Glomerular visceral epithelial cell (primary cell): ENCODE results near the gene N4BP3.
"Not testable (repeated sequence)": the region's sequence is repeated elsewhere in the genome, so short reads cannot be mapped to it uniquely, and the experiment has no call there.

ENCODE experiments used
- DNase-seq: peaks from one replicate; pipeline ENCODE4 v3.0.0-alpha.2; 2016; ENCODE audit errors: extremely low spot score

The N4BP3 gene, protein sequence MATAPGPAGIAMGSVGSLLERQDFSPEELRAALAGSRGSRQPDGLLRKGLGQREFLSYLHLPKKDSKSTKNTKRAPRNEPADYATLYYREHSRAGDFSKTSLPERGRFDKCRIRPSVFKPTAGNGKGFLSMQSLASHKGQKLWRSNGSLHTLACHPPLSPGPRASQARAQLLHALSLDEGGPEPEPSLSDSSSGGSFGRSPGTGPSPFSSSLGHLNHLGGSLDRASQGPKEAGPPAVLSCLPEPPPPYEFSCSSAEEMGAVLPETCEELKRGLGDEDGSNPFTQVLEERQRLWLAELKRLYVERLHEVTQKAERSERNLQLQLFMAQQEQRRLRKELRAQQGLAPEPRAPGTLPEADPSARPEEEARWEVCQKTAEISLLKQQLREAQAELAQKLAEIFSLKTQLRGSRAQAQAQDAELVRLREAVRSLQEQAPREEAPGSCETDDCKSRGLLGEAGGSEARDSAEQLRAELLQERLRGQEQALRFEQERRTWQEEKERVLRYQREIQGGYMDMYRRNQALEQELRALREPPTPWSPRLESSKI

DNA sequence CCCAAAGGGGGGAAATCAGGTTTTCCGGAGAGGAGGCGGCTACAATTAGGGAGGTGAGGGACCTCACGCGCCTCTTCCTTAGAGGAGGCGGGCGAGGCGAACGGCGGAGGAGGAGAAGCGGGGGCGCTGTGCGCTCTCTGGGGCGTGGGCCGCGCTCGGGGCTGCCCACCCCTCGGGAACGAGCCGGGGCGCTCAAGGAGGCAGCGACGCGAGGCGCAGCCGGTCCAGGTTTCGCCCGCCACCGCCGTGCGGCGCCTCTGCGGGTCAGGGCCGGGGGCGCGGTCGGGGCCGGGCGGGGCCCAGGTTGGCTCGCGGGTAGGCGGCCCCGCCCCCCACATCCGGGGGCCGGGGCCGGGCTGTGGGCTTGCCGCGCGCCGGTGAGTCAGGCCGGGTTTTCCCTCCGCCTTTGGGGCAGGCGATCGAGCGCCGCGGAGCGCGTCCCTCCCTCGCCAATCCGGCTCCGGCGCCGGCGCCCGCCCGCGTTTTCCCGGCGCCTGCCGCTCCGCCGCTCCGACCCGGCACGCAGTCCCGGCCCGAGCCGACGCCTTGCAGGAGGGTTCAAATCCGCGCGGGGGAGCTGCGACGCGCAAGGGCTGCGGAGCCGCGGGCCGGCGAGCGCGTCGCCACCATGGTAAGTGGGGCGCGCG is at the start of gene N4BP3:
Gene N4BP3, plus strand, starts transcription at position 392 of the 647 bp plus-strand sequence. CDS start 6,052 bp downstream, outside the sequence.
- peak; percentile 85 for DNase-seq

DNA sequence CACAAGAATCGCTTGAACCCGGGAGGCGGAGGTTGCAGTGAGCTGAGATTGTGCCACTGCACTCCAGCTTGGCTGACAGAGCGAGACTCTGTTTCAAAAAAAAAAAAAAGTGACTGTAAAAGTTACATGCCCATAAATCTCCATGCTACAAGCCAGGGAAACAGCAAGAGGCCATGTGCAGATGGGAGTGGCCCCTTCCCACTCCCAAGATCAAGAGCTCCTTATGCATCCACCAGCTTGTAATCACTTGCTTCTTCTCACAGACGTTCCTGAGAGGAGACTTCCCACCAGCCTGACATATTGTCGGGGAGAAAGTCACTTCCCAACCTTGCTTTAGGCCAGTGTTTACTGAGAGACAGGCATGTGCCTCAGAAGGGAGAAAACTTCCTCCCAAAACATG is 45.6 kb upstream of the N4BP3 start:
- DNase-seq: no peak

DNA sequence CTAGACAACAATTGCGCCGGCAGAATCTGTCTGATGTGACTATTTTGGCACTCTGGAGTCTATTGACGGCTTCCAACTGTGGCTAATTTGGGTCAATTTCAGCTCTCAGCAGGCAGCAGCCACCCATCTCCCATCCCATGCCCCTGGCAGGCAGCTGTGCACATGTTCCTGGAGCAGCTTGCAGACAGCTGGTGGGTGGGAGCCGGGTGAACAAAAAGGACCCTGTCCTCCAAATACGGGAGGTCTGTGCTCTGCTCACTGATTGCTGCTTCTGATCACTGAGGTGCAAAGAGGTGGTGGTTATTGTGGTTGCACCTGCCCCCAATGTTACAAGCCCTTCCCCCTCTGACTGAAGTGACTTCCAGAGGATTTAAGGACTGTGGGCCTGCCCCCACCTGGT is 45.0 kb upstream of the N4BP3 start:
- no peak for DNase-seq

DNA sequence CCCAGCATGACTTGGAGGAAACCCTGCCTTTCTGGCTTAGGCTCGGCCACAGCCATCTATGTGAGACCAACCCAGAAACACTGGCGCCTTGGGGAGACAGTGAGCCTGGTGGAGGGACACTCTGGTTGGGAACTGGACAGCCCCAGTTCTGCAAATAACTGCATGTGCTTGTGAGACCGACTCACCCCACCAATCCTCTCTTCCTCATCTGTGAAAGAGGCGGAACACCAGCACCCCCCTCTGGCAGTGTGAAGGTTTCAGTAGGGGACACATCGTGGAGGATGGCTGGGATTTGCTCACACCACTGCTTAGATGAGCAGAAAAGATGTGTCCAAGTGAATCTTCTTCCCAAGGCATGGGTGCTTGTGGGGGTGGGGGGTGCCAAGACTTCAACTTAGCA is 43.4 kb upstream of the N4BP3 start:
- peak; percentile 15 for DNase-seq

DNA sequence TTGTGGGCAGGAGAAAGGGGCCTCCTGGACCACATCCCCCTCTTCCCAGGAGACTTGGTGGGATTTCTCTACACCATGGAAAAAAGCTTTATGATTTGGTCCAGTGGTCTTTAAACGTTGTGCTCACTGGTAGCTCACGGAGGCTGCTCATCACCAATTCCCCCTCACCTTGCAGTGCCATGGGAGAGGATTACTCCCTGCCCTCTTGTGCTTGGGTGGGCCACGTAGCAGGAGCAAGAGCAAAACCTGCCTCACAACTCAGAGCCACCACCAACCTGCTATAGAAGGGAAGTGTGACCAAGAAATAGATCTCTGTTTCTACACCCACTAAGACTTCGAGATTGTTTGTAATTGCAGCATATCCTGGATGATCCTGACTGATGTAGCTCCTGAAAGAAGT is 42.2 kb upstream of the N4BP3 start:
- no peak for DNase-seq

DNA sequence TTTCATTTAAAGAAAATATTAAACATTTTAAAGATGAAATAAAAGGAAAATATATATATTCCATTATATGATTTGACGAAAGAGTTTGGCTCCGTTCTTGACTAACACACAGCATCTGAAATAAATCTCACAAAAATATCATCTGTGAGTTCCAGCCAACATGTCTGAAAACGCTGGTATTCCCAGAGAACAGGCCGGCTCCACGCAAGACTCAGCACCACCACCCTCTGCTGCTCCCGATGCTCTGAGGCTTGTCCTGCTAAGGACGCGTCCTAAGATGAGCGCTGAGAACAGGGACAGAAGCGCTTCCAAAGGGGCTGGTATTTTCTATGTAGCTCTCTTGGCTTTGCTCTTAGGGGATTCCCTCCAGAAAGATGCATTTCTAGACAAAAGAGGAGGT is 40.6 kb upstream of the N4BP3 start:
- no peak for DNase-seq

DNA sequence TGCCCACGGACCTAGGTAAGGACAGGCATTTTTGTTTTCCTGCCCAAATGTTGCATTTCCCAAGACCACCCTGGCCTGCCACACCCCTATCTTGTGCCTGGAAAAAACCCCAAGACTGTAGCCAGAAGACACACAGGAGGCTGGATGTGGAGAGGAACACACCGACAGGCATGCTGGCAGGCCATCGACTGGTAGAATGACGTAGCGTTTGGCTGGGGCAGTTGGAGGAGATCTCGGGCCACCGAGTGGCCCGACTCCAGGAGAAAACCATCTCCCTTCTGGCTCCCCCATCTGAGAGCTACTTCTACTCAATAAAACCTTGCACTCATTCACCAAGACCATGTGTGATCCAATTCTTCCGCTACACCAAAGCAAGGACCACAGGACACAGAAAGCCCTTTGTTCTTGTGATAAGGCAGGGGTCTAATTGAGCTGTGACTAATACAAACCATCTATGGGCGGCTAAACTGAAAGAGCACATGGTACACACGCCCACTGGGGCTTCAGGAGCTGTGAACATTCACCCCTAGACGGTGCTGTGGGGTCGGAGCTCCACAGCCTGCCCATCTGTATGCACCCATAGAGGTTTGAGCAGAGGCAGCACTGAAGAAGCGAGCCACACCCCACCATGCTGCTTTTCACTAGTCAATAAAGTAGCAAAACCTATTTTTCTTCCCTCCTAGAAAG is 38.9 kb upstream of the N4BP3 start:
- no peak for DNase-seq

DNA sequence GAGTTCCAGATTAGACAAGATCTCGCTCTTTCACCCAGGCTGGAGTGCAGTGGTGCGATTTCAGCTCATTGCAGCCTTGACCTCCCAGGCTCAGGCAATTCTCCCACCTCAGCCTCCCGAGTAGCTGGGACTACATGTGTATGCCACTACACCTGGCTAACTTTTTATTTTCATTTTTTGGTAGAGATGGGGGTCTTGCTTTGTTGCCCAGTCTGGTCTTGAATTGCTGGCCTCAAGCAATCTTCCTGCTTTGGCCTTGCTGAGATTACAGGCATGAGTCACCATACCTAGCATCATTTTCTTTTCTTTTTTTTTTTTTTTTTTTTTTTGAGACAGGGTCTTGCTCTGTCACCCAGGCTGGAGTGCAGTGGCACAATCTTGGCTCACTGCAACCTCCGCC is 36.4 kb upstream of the N4BP3 start:
- not testable (repeated sequence) for DNase-seq

DNA sequence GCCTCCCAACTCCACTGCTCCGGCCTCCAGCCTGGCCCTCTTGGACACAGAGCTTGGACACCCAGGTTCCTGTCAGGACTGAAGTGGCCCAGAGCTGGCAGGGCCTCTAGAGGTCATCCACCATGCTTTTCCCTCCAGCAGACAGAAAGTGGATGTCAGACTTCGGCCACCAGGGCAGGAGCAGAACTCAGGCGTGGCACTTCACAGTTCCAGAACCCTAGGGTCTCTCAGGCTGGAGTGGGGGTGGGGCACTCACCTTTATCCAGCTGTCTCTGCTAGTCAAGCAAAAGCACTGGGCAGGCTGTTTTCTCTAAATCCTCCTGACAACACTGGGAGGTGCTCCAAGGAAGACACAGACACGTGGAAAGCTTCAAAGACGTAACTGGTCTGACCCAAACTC is 35.6 kb upstream of the N4BP3 start:
- DNase-seq: no peak

DNA sequence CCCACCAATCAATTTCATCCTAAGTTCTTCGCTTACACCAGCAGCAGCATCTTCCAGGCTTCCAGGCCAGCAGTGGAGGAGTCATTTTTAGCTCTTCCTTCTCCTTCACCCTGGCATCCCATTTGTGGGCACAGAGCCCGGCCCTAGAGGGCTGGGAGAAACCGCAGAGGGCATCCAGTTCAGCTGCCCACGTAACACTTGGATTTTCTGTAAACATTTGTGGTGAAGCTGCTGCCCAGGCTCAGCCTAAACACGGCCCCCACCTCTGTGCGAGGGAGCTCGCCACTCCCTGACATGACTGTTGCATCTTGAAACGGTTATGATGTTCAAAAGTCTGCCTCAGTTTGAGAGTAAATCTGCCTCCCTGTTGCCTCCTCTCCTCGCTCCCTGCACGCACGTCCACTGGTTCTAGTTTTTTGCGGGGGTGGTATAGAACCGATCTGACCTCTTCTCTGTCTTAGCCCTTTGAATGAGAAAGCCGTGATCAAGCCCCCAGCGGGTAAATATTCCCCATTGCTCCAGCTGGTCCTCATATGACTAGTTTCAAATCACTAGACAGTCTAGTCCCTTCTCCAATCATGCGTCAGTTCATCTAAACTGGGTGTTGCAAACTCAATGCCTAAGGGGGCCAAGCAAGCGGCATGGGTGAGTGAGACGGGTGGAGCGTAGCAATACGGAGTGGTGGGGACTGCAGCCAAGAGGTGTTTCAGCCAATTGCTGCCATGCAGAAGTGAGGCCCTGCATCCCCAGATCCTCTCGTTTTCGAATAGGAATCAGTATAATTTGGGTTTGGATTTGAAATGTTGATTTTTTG is 34.9 kb upstream of the N4BP3 start:
- DNase-seq: peak; percentile 78

DNA sequence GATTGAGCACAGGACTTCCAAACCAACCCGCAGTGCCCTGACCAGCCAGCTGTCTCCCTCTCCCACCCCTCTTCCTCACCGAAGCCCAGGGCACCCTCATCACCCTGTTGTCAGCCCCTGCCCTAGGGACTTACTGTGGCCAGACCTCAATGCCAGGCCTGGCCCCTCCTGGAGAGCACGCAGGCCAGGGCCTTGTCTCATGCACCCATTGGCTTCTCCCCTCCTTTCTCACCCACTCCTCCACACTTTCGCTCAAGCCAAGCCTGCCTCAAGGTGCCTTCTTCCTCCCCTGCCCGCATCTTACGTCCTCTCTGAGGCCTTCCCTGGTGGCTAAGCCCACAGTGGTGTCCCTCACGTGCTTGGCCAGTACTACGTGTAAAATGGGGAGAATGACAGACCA is 33.3 kb upstream of the N4BP3 start:
- no peak for DNase-seq

DNA sequence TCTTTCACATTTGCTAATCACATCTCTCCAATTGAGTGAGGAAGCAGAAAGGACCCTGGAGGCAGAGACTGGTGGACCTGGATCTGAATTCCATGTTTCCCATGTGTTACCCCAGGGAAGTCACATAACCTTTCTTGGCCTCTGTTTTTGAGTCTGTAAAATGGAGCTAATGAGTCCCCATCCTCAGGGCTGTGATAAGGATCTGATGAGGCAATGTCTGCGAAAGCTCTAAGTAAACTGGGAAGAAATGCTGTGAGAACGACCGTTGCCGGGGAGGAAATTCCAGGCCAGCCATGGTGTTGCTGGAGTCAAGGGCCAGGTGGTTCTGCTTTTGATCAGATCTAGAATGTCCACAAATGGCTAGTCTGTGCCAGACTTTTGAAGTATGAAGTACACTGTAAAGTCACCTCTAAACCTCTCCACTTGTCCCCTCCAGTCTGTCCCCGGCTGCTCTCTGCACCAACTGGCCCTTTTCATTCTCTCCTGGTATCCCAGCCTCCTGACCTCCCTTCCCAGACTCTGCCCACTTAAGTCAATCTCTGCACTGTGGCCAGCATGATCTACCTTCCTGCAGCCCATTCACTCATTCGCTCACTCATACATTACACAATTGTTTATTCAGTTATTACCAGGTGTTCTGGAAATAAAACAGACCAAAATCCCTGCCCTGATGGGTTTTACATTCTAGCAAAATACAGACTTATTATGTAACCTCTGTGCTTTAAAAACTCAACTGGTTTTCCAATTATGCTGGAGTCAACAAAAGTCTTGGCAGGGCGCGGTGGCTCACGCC is 32.5 kb upstream of the N4BP3 start:
- no peak for DNase-seq

DNA sequence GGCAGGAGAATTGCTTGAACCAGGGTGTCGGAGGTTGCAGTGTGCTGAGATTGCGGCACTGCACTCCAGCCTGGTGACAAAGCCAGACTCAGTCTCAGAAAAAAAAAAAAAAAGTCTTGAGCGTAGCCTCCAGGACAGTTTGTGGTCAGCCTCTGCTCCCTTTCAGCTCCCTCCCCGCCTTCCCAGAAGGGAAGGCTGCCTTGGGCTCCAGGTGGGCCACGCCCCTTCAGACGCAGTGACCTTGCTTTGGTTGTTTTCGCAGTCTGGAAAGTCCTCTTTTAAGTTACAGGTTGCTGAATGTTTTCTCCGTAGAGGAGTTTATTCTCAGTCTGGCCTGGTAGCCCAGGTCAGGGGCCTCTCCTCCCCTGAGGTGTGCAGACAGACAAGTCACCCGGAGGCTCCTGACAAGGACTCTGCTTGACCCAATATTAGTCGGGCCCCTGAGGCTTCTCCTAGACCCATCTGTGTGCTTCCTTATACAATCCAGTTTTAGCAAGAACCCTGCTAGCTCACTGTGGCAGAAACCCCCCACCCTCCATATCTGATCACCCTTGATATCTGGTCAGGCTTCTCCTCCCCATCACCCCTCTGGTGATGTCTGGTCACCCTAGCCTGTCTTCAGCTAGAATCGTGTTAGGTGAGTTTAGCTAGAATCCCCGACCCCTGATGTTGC is 31.6 kb upstream of the N4BP3 start:
- no peak for DNase-seq

DNA sequence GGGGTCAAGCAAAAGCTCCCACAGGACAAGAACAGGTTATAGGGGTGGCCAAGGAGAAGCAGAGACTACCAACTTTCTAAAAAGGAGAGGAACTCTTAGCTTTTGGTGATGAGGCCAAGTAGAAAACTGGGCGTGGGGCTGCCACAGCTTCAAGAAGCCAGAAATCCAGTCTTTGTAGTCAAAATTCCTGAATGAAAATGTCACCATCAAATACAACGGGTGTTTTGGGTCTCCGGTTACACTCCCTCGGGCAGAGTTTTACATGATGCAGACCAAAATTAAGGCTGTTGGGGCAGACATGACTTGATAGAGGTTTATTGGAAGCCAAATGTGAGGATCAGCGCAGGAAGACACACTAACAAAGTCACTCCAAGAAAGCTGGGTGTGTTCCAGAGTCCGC is 29.4 kb upstream of the N4BP3 start:
- no peak for DNase-seq

DNA sequence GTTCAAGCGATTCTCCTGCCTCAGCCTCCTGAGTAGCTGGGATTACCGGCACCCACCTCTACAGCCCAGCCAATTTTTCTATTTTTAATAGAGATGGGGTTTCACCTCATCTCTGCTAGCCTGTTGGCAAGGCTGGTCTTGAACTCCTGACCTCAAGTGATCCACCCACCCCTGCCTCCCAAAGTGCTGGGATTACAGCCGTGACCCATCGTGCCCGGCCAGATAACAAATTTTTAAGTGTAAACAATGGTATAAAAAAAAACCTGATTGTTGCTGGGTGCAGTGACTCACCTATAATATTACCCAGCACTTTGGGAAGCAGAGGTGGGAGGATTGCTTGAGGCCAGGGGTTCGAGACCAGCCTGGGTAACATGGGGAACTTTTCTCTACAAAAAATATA is 28.0 kb upstream of the N4BP3 start:
- no peak for DNase-seq

DNA sequence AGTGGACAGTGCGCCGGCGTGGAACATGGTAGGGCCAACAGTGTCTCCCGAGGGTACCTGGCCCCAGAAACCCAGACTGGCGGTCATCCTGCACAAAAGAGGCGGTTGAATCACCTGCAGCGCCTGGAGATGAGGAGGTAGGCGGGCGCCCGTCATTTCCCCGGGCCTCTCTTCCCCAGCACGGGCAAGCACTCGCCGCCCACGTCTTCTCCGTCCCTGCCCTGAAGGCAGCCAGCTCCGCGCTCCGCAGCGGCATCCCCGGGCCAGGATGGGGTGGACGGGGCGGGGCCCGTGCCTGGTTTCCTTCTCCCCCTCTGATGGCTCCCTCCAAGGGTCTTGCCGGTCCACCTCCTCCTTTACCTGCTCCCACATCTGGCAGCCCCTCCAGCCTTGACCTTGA is 27.1 kb upstream of the N4BP3 start:
- DNase-seq: no peak

DNA sequence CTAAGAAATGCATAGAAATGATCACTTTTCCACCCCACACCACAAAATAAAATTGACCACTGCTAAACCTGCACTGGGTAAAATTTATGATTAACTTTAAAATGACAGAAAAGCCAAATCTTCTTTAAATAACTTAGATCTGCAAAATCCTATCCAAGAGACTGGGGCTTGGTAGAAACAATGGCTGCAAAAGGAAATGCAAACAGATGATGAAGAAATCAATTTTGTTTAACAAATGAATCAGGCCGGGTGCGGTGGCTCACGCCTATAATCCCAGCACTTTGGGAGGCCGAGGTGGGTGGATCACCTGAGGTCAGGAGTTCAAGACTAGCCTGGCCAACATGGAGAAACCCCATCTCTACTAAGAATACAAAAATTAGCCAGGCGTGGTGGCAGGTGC is 26.1 kb upstream of the N4BP3 start:
- not testable (repeated sequence) for DNase-seq

DNA sequence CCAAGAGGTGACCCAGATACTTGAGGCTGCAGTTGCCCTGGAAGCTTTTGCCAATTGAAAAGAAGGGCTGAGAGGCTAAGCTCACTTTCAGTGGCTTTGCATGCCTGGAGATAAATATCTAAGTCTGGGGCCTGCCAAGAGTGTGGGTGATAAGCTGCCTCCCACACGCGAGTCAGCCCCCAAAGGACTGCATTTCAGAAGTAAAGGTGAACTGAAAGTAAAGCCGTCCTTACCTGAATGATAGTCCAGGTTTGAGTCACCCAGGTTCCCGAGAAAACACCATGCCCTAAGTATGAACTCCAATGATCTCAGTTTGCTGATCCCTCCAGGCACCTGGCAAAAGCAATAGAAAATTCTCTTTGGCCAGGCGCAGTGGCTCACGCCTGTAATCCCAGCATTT is 22.5 kb upstream of the N4BP3 start:
- no peak for DNase-seq

DNA sequence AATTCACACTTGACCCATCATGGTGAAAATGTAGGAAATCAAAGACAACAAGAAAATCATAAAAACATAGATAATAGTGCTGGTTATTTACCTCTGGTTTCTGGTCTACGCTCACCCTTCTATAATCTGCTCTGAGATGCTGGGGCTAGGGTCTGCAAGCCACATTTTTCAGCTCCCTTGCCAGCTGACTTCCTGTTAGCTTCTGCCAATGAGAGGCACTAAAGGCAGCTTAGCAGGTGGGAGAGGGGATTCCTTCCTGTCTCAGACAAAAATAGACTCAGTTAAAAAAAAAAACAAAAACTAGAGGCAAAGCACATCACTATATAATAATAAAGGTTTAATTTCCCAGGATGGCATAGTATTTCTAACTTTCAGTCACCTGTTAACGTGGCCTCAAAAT is 20.2 kb upstream of the N4BP3 start:
- DNase-seq: no peak

DNA sequence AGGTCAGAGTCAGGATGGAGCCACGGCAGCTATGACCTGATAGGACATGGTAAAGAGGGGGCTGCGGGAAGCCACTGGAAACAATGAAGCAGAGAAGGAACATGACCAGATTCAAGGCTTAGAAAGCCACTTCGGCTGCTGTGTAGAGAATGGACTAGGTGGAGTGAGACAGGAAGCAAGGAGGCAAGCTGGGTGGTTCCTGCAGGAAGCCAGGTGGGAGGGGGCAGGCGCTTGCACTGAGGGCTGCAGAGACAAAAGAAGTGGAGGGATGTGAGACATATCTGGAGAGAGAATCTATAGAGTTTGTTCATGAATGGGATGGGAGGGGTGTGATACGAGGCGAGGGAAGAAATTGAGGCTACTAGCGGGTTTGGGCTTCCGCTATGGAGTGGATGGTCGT is 19.0 kb upstream of the N4BP3 start:
- DNase-seq: no peak
